GM18867 (cell line): Measurements from ENCODE around the gene GPR137.
A peak's percentile ranks its signal among the peaks of the same experiment; 100 is the strongest.
"Not testable (repeated sequence)": the region's sequence is repeated elsewhere in the genome, so short reads cannot be mapped to it uniquely, and the experiment has no call there.

Experiments
- ATAC-seq: cut with Tn5 transposase; IDR thresholded peaks from one replicate; pipeline ENCODE4 v1.9.1; 2021; ENCODE audit warnings: mild to moderate bottlenecking, moderate library complexity; ENCODE audit not compliant: unreplicated experiment

GPR137 gene

DNA sequence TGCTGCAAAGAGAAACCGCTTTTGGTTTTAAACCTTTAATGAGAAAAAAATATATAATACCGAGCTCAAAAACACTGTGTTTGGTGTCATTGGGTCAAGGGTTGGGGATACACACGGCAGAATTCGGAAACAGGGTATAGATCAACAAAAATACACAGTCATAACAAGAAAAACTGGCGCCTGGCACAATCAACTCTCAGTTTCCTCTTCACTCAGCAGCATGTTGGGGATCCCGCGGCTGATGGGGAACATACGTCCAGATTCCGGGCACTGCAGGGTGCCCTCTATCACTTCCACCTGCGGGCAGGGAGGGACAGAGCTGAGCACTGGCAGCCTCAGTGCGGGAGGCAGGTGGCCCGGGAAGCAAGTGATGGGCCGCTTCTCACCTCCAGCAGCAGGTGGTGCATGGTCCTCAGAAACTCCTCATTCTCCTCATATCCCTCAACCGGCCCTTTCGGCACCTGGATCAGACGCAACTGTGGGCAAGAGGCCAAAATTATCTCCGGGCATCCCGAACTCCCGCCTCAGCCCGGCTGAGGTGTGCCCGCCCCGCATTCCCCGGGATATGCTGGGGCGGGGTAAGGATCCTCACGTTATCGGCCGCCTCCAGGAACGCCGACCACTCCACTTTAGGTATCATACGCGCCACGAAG, 31.1 kb downstream of the GPR137 start:
- ATAC-seq, result peak; percentile 9

GRCh38 chr11:64317325-64317960, 31.8 kb downstream of the GPR137 start, which contains the start of gene TRMT112:
TRMT112 (minus strand) TSS chr11:64317559; CDS start chr11:64317526, 33 bp downstream.
- ATAC-seq, result peak; percentile 57

DNA sequence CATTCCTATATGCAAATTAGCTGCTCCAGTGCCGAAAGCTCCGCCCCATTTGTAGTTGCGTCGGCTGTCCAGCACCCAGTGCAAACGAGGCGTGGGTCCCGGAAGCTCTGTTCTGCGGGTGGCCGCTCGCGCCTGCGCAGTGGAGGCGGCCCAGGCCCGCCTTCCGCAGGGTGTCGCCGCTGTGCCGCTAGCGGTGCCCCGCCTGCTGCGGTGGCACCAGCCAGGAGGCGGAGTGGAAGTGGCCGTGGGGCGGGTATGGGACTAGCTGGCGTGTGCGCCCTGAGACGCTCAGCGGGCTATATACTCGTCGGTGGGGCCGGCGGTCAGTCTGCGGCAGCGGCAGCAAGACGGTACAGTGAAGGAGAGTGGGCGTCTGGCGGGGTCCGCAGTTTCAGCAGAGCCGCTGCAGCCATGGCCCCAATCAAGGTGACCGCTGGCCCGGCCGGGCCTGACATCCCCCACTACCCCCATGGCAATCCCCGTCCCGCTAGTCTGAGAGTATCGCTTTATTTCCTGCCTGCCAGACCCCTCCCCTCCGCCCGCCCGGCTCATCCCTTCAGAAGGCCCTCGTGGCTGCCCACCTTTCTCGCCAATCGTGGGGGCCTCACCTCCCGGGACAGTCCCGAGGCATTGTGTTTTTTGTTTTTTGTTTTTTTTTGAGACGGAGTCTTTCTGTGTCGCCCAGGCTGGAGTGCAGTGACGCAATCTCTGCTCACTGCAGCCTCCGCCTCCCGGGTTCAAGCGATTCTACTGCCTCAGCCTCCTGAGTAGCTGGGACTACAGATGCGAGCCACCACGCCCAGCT, 32.5 kb downstream of the GPR137 start, which contains the start of gene PRDX5:
Gene PRDX5 (plus strand): TSS at position 161 of the 805 bp plus-strand sequence. CDS start 95 bp downstream, at position 256.
- peak; percentile 76 for ATAC-seq

GRCh38 chr11:64318766-64319761, 33.4 kb downstream of the GPR137 start:
- no peak for ATAC-seq

DNA sequence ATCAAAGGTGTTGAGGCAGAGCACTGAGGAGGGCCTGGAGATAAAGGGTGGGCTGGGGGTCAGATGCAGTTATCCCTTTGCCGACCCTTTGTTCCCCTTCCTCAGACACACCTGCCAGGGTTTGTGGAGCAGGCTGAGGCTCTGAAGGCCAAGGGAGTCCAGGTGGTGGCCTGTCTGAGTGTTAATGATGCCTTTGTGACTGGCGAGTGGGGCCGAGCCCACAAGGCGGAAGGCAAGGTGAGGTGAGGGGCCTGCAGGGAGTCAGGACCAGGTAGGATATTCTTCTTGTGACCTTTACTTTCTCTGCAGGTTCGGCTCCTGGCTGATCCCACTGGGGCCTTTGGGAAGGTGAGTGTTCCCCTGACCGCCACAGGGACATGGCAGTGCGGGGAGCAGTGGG, 34.9 kb downstream of the GPR137 start:
- no peak for ATAC-seq

- no peak for ATAC-seq
Measured at GRCh38 chr11:64321026-64321425, 35.4 kb downstream of the GPR137 start.

DNA sequence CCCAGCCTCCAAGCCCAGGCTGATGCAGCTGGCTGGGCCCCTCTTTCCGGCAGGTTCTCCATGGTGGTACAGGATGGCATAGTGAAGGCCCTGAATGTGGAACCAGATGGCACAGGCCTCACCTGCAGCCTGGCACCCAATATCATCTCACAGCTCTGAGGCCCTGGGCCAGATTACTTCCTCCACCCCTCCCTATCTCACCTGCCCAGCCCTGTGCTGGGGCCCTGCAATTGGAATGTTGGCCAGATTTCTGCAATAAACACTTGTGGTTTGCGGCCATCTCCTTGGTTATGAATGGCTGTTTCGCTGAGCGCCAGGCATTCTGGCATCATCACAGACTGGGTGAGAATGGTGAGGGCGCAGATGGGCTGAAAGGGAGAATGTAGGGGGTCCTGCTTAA, 35.9 kb downstream of the GPR137 start:
- ATAC-seq, result no peak

GRCh38 chr11:64322925-64323260, 37.2 kb downstream of the GPR137 start:
- ATAC-seq, result no peak

- ATAC-seq, result no peak
Measured at GRCh38 chr11:64323373-64323772, 37.7 kb downstream of the GPR137 start.

- ATAC-seq, result not testable (repeated sequence)
Measured at GRCh38 chr11:64323984-64324383, 38.3 kb downstream of the GPR137 start.

GRCh38 chr11:64324692-64325469, 39.2 kb downstream of the GPR137 start:
- no peak for ATAC-seq

DNA sequence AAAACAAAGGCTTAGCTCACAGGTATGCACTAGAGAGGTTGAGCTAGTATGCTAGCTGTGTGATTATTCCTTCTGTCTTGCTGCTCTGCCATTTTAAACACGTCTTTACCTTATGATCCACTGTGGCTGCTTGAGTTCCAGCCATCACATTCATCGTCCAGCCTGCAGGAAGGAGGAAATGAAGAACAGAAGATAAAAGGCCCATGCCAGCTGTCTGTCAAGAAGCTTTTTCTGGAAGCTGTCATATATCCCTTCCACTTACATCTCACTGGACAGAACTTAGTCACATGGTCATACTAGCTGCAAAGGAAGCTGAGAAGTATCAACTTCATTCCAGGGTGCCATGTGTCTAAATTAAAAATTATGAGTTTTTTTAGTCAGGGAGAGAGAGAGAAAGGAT, 41.7 kb downstream of the GPR137 start:
- no peak for ATAC-seq

GRCh38 chr11:64327993-64328392, 42.3 kb downstream of the GPR137 start:
- ATAC-seq, result no peak

GRCh38 chr11:64330888-64331287, 45.2 kb downstream of the GPR137 start:
- ATAC-seq, result no peak

DNA sequence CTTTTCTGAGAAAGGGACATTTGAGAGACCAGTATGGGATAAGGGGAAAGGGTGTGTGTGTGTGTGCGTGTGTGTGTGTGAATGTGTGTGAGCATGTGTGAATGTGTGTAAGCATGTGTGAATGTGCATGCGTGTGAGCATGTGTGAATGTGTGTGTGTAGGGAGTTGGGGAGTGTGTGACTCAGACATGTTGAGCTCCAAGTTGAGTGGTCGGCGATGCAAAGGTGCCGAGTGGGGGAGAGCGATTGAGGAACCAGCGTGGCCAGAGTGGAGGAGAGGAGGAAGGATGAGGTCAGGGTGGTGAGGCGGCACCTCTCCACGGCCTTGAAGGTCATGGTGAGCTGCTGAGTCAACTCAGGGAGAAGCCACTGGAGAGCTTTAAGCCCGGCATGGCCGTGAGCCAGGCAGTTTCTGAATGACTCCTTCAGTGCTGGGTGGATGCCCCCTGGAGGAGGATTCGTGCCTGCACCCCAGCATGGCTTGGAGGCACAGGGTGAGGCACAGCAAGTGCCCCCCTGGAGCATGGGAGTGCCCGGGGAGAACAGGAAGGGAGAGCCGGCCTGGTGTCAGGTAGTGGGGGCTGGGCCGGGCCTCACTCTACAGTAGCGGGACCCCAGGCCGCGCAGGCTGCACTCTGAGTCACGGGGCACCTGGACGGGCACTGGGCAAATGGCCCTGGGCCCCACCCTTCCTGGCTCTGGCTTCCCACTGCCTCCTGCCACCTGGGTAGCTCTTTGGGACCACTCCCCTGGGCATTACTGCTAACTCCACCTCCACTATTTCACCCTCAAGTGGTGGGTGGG, 46.1 kb downstream of the GPR137 start:
- peak; percentile 54 for ATAC-seq

DNA sequence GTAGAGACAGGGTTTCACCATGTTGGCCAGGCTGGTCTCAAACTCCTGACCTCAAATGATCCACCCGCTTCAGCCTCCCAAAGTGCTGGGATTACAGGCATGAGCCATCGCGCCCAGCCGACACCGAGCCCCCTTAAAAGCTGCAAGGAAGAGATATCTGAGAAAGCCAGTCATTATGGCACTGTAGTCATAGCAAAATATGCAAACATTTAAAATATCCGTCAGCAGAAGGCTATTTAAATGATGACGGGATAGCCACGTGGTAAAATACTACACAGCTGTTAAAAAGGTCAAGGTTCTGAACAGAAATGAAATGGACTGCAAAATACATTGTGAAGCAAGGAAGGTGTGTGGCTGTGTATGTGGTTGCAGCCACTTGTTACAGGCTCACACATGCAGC, 47.9 kb downstream of the GPR137 start:
- no peak for ATAC-seq

GRCh38 chr11:64334764-64335735, 49.4 kb downstream of the GPR137 start:
- ATAC-seq, result peak; percentile 58
